Activated T-cell treated with anti-CD3 and anti-CD28 coated beads, Interleukin-2, amount 50 U/mL, for 1 hour (primary cell): ENCODE results near the gene RASIP1.
"Not testable (repeated sequence)": the region's sequence is repeated elsewhere in the genome, so short reads cannot be mapped to it uniquely, and the experiment has no call there.

ENCODE experiments used
- DNase-seq: peaks from one replicate; pipeline ENCODE4 v3.0.0-alpha.2; 2020

RASIP1 gene

GRCh38 chr19:48705431-48705830, 35.0 kb downstream of the RASIP1 start:
- no peak for DNase-seq

GRCh38 chr19:48703316-48703715, 37.1 kb downstream of the RASIP1 start:
- DNase-seq: no peak

- no peak for DNase-seq
These were observed 37.7 kb downstream of the RASIP1 start for GRCh38 chr19:48702701-48703100.

GRCh38 chr19:48698046-48698445, 42.4 kb downstream of the RASIP1 start:
- DNase-seq: no peak

GRCh38 chr19:48696353-48697010, 43.9 kb downstream of the RASIP1 start:
- no peak for DNase-seq

- no peak for DNase-seq
These were observed 44.6 kb downstream of the RASIP1 start, which contains the start of gene FUT2 for GRCh38 chr19:48695743-48696352. Gene FUT2 (plus strand): TSS chr19:48695971. CDS start chr19:48702957, 6,986 bp downstream.

GRCh38 chr19:48693629-48694028, 46.8 kb downstream of the RASIP1 start:
- DNase-seq: not testable (repeated sequence)

GRCh38 chr19:48689449-48689848, 51.0 kb downstream of the RASIP1 start:
- DNase-seq: no peak

- no peak for DNase-seq
These were observed 52.6 kb downstream of the RASIP1 start for GRCh38 chr19:48687776-48688175.

- DNase-seq: not testable (repeated sequence)
These were observed 53.8 kb downstream of the RASIP1 start for GRCh38 chr19:48686637-48687036.

- no peak for DNase-seq
These were observed 54.3 kb downstream of the RASIP1 start for GRCh38 chr19:48686088-48686487.

- DNase-seq: no peak
These were observed 54.8 kb downstream of the RASIP1 start for GRCh38 chr19:48685583-48685982.

- no peak for DNase-seq
These were observed 57.1 kb downstream of the RASIP1 start for GRCh38 chr19:48683349-48683748.

- DNase-seq: no peak
These were observed 59.3 kb downstream of the RASIP1 start for GRCh38 chr19:48681127-48681470.

- DNase-seq: no peak
These were observed 59.8 kb downstream of the RASIP1 start for GRCh38 chr19:48680436-48681126.

GRCh38 chr19:48680006-48680405, 60.4 kb downstream of the RASIP1 start:
- DNase-seq: not testable (repeated sequence)

- DNase-seq: no peak
These were observed 62.2 kb downstream of the RASIP1 start for GRCh38 chr19:48678201-48678600.

- no peak for DNase-seq
These were observed 63.5 kb downstream of the RASIP1 start for GRCh38 chr19:48676887-48677286.

GRCh38 chr19:48676487-48676886, 63.9 kb downstream of the RASIP1 start:
- DNase-seq: no peak

- peak; percentile 73 for DNase-seq
These were observed 65.2 kb downstream of the RASIP1 start for GRCh38 chr19:48674921-48675824.

- DNase-seq: no peak
These were observed 66.1 kb downstream of the RASIP1 start for GRCh38 chr19:48674216-48674809.

GRCh38 chr19:48673436-48674100, 66.8 kb downstream of the RASIP1 start:
- no peak for DNase-seq
